ENCODE measurements around the gene NOTCH1.

- no peak for TF ChIP-seq TAF1 (IDR thresholded peaks at IDR 0.05; ENCODE audit: borderline replicate concordance, low read depth, low read length)
- TF ChIP-seq POLR2A (IDR thresholded peaks at IDR 0.05; ENCODE audit: low read depth, low read length): no peak
- TF ChIP-seq POLR2AphosphoS5 (IDR thresholded peaks at IDR 0.05; ENCODE audit: low read depth, low read length): no peak
Measured at GRCh38 chr9:136566901-136567300, 21.1 kb upstream of the NOTCH1 start.

All from GM12892 (cell line).